IMR-90 (cell line): ENCODE data around the gene CCDC88C. TPM values are rescaled to one million over a fixed set of nuclear protein-coding genes. Genes with fewer than 3 reads are reported as not detected.

Experiments
- ATAC-seq: fragments of 200-7000 bp; cut with Tn5 transposase; 2 replicates; pipeline ENCODE4 v1.9.1; 2020; ENCODE audit warnings: low read depth, mild to moderate bottlenecking, moderate library complexity
- BruUV-seq: library from RNA; stranded (reverse); fragments of 400-500 nt; replicated peaks from 2 replicates; lab custom pipeline; 2021; lab: Mats Ljungman, UMichigan
- CTCF ChIA-PET: fragments of 300-600 bp; formaldehyde crosslinking; extraction: SDS; loops from one replicate; lab custom pipeline; 2021; ENCODE audit warnings: antibody characterized with exemption; lab: Yijun Ruan, JAX
- POLR2A ChIA-PET: fragments of 300-600 bp; sonication (Branson Sonifier 250); formaldehyde crosslinking; loops from one replicate; lab custom pipeline; 2022; ENCODE audit warnings: antibody characterized with exemption; ENCODE audit not compliant: unreplicated experiment; lab: Charles Lee
- DNase-seq: peaks from one replicate; pipeline ENCODE4 v3.0.0; 2013
- H2AFZ ChIP-seq: replicated peaks from 2 replicates; pipeline ENCODE3; 2013; ENCODE audit warnings: low read length, mild to moderate bottlenecking; ENCODE audit not compliant: poor library complexity
- H2AK5ac ChIP-seq: 2 replicates; pipeline ENCODE4 v1.6.1; 2013; ENCODE audit warnings: low read depth, low read length, inconsistent platforms
- H2AK9ac ChIP-seq: replicated peaks from 2 replicates; pipeline ENCODE3; 2013; ENCODE audit warnings: mild to moderate bottlenecking, low read depth, low read length, moderate library complexity; ENCODE audit not compliant: poor library complexity
- H2BK120ac ChIP-seq: 2 replicates; pipeline ENCODE4 v1.6.1; 2013; ENCODE audit warnings: low read depth, low read length, inconsistent platforms
- H2BK15ac ChIP-seq: 3 replicates; pipeline ENCODE4 v1.6.1; 2013; ENCODE audit warnings: low read depth, low read length, inconsistent platforms
- H2BK20ac ChIP-seq: 2 replicates; pipeline ENCODE4 v1.6.1; 2013; ENCODE audit warnings: low read depth, mild to moderate bottlenecking, inconsistent platforms, low read length, moderate library complexity
- H2BK5ac ChIP-seq: 2 replicates; pipeline ENCODE4 v1.6.1; 2013; ENCODE audit warnings: mild to moderate bottlenecking, low read depth, low read length, inconsistent platforms; ENCODE audit not compliant: poor library complexity, severe bottlenecking
- H3K14ac ChIP-seq: replicated peaks from 2 replicates; pipeline ENCODE4 v1.6.1; 2013; ENCODE audit warnings: low read depth, low read length, inconsistent platforms
- H3K18ac ChIP-seq: 2 replicates; pipeline ENCODE4 v1.6.1; 2013; ENCODE audit warnings: low read depth, low read length, control low read depth
- H3K23ac ChIP-seq: 2 replicates; pipeline ENCODE4 v1.6.1; 2013; ENCODE audit warnings: low read depth, low read length, inconsistent platforms
- H3K27ac ChIP-seq: 2 replicates; pipeline ENCODE4 v1.5.1; 2013; ENCODE audit warnings: mild to moderate bottlenecking, control low read depth, low read length; ENCODE audit not compliant: insufficient read depth
- H3K27me3 ChIP-seq: 2 replicates; pipeline ENCODE4 v1.6.1; 2013; ENCODE audit warnings: low read length; ENCODE audit not compliant: control insufficient read depth, insufficient read depth
- H3K36me3 ChIP-seq: 2 replicates; pipeline ENCODE4 v1.6.1; 2013; ENCODE audit warnings: low read length, mixed read lengths; ENCODE audit not compliant: control insufficient read depth, insufficient read depth
- H3K4ac ChIP-seq: 2 replicates; pipeline ENCODE4 v1.6.1; 2013; ENCODE audit warnings: low read depth, low read length, inconsistent platforms
- H3K4me1 ChIP-seq: 2 replicates; pipeline ENCODE4 v1.6.1; 2013; ENCODE audit warnings: low read length, mixed read lengths; ENCODE audit not compliant: control insufficient read depth, insufficient read depth
- H3K4me2 ChIP-seq: 2 replicates; pipeline ENCODE4 v1.6.1; 2013; ENCODE audit warnings: low read depth, mild to moderate bottlenecking, control low read depth, low read length, moderate library complexity
- H3K4me3 ChIP-seq: 2 replicates; pipeline ENCODE4 v1.5.1; 2013; ENCODE audit warnings: low read depth, mild to moderate bottlenecking, control low read depth, low read length, moderate library complexity; ENCODE audit not compliant: insufficient read depth
- H3K56ac ChIP-seq: 2 replicates; pipeline ENCODE4 v1.6.1; 2013; ENCODE audit warnings: low read length, inconsistent platforms; ENCODE audit not compliant: insufficient read depth; ENCODE audit errors: extremely low read depth
- H3K79me1 ChIP-seq, 2 experiments: 2 replicates each; pipeline ENCODE4 v1.6.1; 2013; ENCODE audit warnings: low read length in 2 of 2, inconsistent platforms in 1 of 2, low read depth in 1 of 2
- H3K9ac ChIP-seq: 2 replicates; pipeline ENCODE4 v1.6.1; 2013; ENCODE audit warnings: low read depth, low read length, control low read depth
- H3K9me1 ChIP-seq: 2 replicates; pipeline ENCODE4 v1.6.1; 2013; ENCODE audit warnings: low read length, inconsistent platforms; ENCODE audit not compliant: insufficient read depth
- H3K9me3 ChIP-seq: 2 replicates; pipeline ENCODE4 v1.6.1; 2013; ENCODE audit warnings: low read length; ENCODE audit not compliant: control insufficient read depth, insufficient read depth
- H4K20me1 ChIP-seq: 2 replicates; pipeline ENCODE4 v1.6.1; 2013; ENCODE audit warnings: low read length, inconsistent platforms; ENCODE audit not compliant: insufficient read depth
- H4K5ac ChIP-seq: 2 replicates; pipeline ENCODE4 v1.6.1; 2013; ENCODE audit warnings: mild to moderate bottlenecking, low read depth, low read length, control low read depth
- H4K8ac ChIP-seq, 2 experiments: 2 replicates each; pipeline ENCODE4 v1.6.1; 2013; ENCODE audit warnings: low read depth in 2 of 2, low read length in 2 of 2, control low read depth in 1 of 2, inconsistent platforms in 1 of 2
- H4K91ac ChIP-seq: 2 replicates; pipeline ENCODE4 v1.6.1; 2013; ENCODE audit warnings: low read depth, low read length, inconsistent platforms; ENCODE audit not compliant: insufficient read depth
- BHLHE40 ChIP-seq: fragments of 150-350 bp; IDR thresholded peaks from 2 replicates; pipeline ENCODE4 v1.6.1; 2016; ENCODE audit warnings: mild to moderate bottlenecking, low read depth, low read length
- FOS ChIP-seq: fragments of 150-350 bp; IDR thresholded peaks from 2 replicates; pipeline ENCODE4 v1.6.1; 2016; ENCODE audit warnings: low read depth, low read length
- NFE2L2 ChIP-seq: fragments of 150-350 bp; IDR thresholded peaks from 2 replicates; pipeline ENCODE4 v1.6.1; 2016; ENCODE audit warnings: low read depth, mild to moderate bottlenecking, low read length
- RCOR1 ChIP-seq: IDR thresholded peaks from 2 replicates; pipeline ENCODE4 v1.6.1; 2012; ENCODE audit warnings: mild to moderate bottlenecking, low read length, improper control_type of control experiment; ENCODE audit not compliant: insufficient replicate concordance
- RFX5 ChIP-seq: IDR thresholded peaks from 2 replicates; pipeline ENCODE4 v1.8.0; 2012; ENCODE audit warnings: low read depth, mild to moderate bottlenecking, low read length, moderate library complexity
- SMC3 ChIP-seq: fragments of 150-350 bp; IDR thresholded peaks from 2 replicates; pipeline ENCODE4 v1.6.1; 2016; ENCODE audit warnings: low read depth, mild to moderate bottlenecking, antibody characterized with exemption, low read length, moderate library complexity
- USF2 ChIP-seq: fragments of 150-350 bp; IDR thresholded peaks from 2 replicates; pipeline ENCODE4 v1.6.1; 2017; ENCODE audit warnings: mild to moderate bottlenecking, antibody characterized with exemption, low read length, low read depth
- WGBS, 2 experiments: methylation state at CpG; one replicate each; pipeline versions ENCODE4 v1.1.5 to v1.1.7; 2013; ENCODE audit warnings: missing lambda C conversion rate in 2 of 2; ENCODE audit not compliant: insufficient read length in 1 of 2; ENCODE audit errors: extremely low coverage in 2 of 2; 5-methylcytosine and 5-hydroxymethylcytosine counted together
- dilution Hi-C: fragments of 300-500 bp; cut with HindIII; formaldehyde crosslinking; loops from one replicate; pipeline ENCODE4 v1.14.3; 2018; ENCODE audit warnings: low sequenced_read_pairs; ENCODE audit not compliant: unreplicated experiment
- in situ Hi-C: fragments of 300-500 bp; cut with MboI; formaldehyde crosslinking; loops from 3 replicates; pipeline ENCODE4 v1.14.3; 2019; ENCODE audit warnings: low sequenced_read_pairs, inconsistent platforms, mixed read lengths
- intact Hi-C: fragments of 100-400 bp; cut with micrococcal nuclease; formaldehyde crosslinking; loops from 2 replicates; pipeline ENCODE4 v1.10.0; 2022
- polyA plus RNA-seq, 3 experiments: library from polyadenylated mRNA; depleted of rRNA; stranded (reverse); fragments of >200 nt; gene quantifications; 2 replicates each; pipeline ENCODE4 v1.2.3, GENCODE V29; 2012; ENCODE audit warnings: low replicate concordance in 1 of 3
- total RNA-seq: library from RNA; depleted of rRNA; stranded (reverse); fragments of >200 nt; gene quantifications from 2 replicates; pipeline ENCODE4 v1.2.3, GENCODE V29; 2012

Gene CCDC88C
- total and polyA plus RNA-seq, 2 of the 4 experiments (the other 2 are of a cell fraction): 0.17 to 0.18 TPM

GRCh38 chr14:91318911-91319310 is 98.7 kb downstream of the CCDC88C start:
- ChIA-PET POLR2A (no interaction called here), CTCF (no interaction called here)
- Histone ChIP-seq H3K79me1 (no peaks in the 10 kb centered on the region), H4K5ac (no peak overlapping the region), H2BK5ac (no peak overlapping the region), H3K4me3 (no peak overlapping the region), H4K8ac (no peak overlapping the region), H4K20me1 (no peaks in the 10 kb centered on the region), H3K27ac (no peak overlapping the region), H3K36me3 (no peaks in the 10 kb centered on the region), H3K4me1 (no peaks in the 10 kb centered on the region), H3K9ac (no peak overlapping the region), H3K4ac (no peak overlapping the region), H4K91ac (no peak overlapping the region), H2BK20ac (no peak overlapping the region), H3K4me2 (no peak overlapping the region), H2BK120ac (no peak overlapping the region), H2AK9ac (no peak overlapping the region), H3K14ac (no peak overlapping the region), H2BK15ac (no peak overlapping the region), H3K18ac (no peak overlapping the region), H3K56ac (no peak overlapping the region), H3K27me3 (peaks cover 7% of the 10 kb centered on the region; the same call in 1 of the 2 replicates), H2AFZ (no peak overlapping the region), H3K9me3 (no peaks in the 10 kb centered on the region), H3K23ac (no peak overlapping the region), H3K9me1 (no peaks in the 10 kb centered on the region), H2AK5ac (no peak overlapping the region)
- in situ Hi-C loops (no loop called here), intact Hi-C loops (no loop called here), dilution Hi-C loops (no loop called here)
- no TSS peak for BruUV-seq
- TF ChIP-seq SMC3: no peak
- TF ChIP-seq RFX5: no peak
- no peak for TF ChIP-seq BHLHE40
- no peak for TF ChIP-seq RCOR1
- TF ChIP-seq FOS: no peak
- TF ChIP-seq NFE2L2: no peak
- TF ChIP-seq USF2: no peak
- DNase-seq (no peak), ATAC-seq (no peak)
- no CpG with 5 or more reads among the region's 4 CpGs for WGBS, 2 experiments
